ENCODE data around the gene CCR5AS.

The CCR5AS gene

GRCh38 chr3:46423588-46423987, 16.7 kb upstream of the CCR5AS start:
- no peak for DNase-seq (ENCODE audit: low read depth)
- no peak for TF ChIP-seq CTCF (IDR thresholded peaks at IDR 0.05; ENCODE audit: control insufficient read depth, extremely low read depth, insufficient read depth)
- H3K4me3 ChIP-seq (ENCODE audit: low read depth, low read length) = no peak overlapping the region

GRCh38 chr3:46422617-46423016, 15.8 kb upstream of the CCR5AS start:
- DNase-seq (ENCODE audit: low read depth) = no peak
- no peak for TF ChIP-seq CTCF (IDR thresholded peaks at IDR 0.05; ENCODE audit: control insufficient read depth, extremely low read depth, insufficient read depth)
- no peak overlapping the region for H3K4me3 ChIP-seq (ENCODE audit: low read depth, low read length)

GRCh38 chr3:46420931-46421330, 14.1 kb upstream of the CCR5AS start:
- no peak overlapping the region for H3K4me3 ChIP-seq (ENCODE audit: low read depth, low read length)
- no peak for TF ChIP-seq CTCF (IDR thresholded peaks at IDR 0.05; ENCODE audit: control insufficient read depth, extremely low read depth, insufficient read depth)
- no peak for DNase-seq (ENCODE audit: low read depth)

- H3K4me3 ChIP-seq (ENCODE audit: low read depth, low read length) = no peak overlapping the region
- TF ChIP-seq CTCF (IDR thresholded peaks at IDR 0.05; ENCODE audit: control insufficient read depth, extremely low read depth, insufficient read depth) = no peak
- no peak for DNase-seq (ENCODE audit: low read depth)
Observed at GRCh38 chr3:46419816-46420215, 12.9 kb upstream of the CCR5AS start.

- DNase-seq (ENCODE audit: low read depth) = no peak
- no peak overlapping the region for H3K4me3 ChIP-seq (ENCODE audit: low read depth, low read length)
- TF ChIP-seq CTCF (IDR thresholded peaks at IDR 0.05; ENCODE audit: control insufficient read depth, extremely low read depth, insufficient read depth) = no peak
Observed at GRCh38 chr3:46417841-46418611, 11.2 kb upstream of the CCR5AS start.

GRCh38 chr3:46416811-46417510, 10.1 kb upstream of the CCR5AS start:
- TF ChIP-seq CTCF (IDR thresholded peaks at IDR 0.05; ENCODE audit: control insufficient read depth, extremely low read depth, insufficient read depth) = no peak
- DNase-seq (ENCODE audit: low read depth) = no peak
- H3K4me3 ChIP-seq (ENCODE audit: low read depth, low read length) = no peak overlapping the region
